Stimulated activated CD8-positive, alpha-beta memory T cell treated with anti-CD3 and anti-CD28 coated beads, Interleukin-7, amount 100 ng/mL, for 1 hour (primary cell): ENCODE data around the gene WDR17.
"Not testable (repeated sequence)": the region's sequence is repeated elsewhere in the genome, so short reads cannot be mapped to it uniquely, and the experiment has no call there.

Experiments used
- DNase-seq, 2 donors: peaks; one replicate each; pipeline ENCODE4 v3.0.0-alpha.2; 2020; ENCODE audit warnings: low read depth in 2 of 2

The WDR17 gene

GRCh38 chr4:176191974-176192373 lies 126.3 kb downstream of the WDR17 start:
- no peak for DNase-seq

- DNase-seq: no peak
Observed at GRCh38 chr4:176193126-176193525, 127.5 kb downstream of the WDR17 start.

- no peak for DNase-seq
Observed at GRCh38 chr4:176193938-176194337, 128.3 kb downstream of the WDR17 start.

GRCh38 chr4:176195184-176195978 lies 129.7 kb downstream of the WDR17 start, which contains the start of gene SPATA4:
Gene SPATA4 (minus strand): TSS chr4:176195585. CDS start chr4:176195562, 23 bp downstream.
- DNase-seq: peak; percentile 90 to 91

- no peak for DNase-seq
Observed at GRCh38 chr4:176198316-176198903, 132.8 kb downstream of the WDR17 start.

- DNase-seq: no peak
Observed at GRCh38 chr4:176205299-176205698, 139.7 kb downstream of the WDR17 start.

GRCh38 chr4:176207839-176208238 lies 142.2 kb downstream of the WDR17 start:
- DNase-seq: no peak

GRCh38 chr4:176209535-176209934 lies 143.9 kb downstream of the WDR17 start:
- no peak for DNase-seq

GRCh38 chr4:176210101-176210500 lies 144.5 kb downstream of the WDR17 start:
- DNase-seq: no peak

GRCh38 chr4:176210579-176211296 lies 145.1 kb downstream of the WDR17 start:
- no peak for DNase-seq

GRCh38 chr4:176212351-176212750 lies 146.7 kb downstream of the WDR17 start:
- not testable (repeated sequence) for DNase-seq

GRCh38 chr4:176217510-176217909 lies 151.9 kb downstream of the WDR17 start:
- DNase-seq: no peak

GRCh38 chr4:176222149-176222548 lies 156.5 kb downstream of the WDR17 start:
- no peak for DNase-seq

GRCh38 chr4:176223561-176223960 lies 157.9 kb downstream of the WDR17 start:
- DNase-seq: no peak

GRCh38 chr4:176226736-176227135 lies 161.1 kb downstream of the WDR17 start:
- no peak for DNase-seq

GRCh38 chr4:176229645-176230044 lies 164.0 kb downstream of the WDR17 start:
- DNase-seq: no peak
